Activated naive CD4-positive, alpha-beta T cell treated with anti-CD3 and anti-CD28 coated beads for 36 hours (primary cell): Measurements from ENCODE around the gene MRPS6. TPM values are rescaled to one million over a fixed set of nuclear protein-coding genes. Genes with fewer than 3 reads are reported as not detected.

Source experiments
- CTCF ChIA-PET: fragments of 350-600 bp; sonication (Branson Sonifier 250); formaldehyde crosslinking; loops from one replicate; lab custom pipeline; 2021; ENCODE audit warnings: antibody characterized with exemption; lab: Charles Lee
- DNase-seq: peaks from one replicate; pipeline ENCODE4 v3.0.0-alpha.2; 2020
- H3K27ac Mint-ChIP-seq: one replicate; pipeline ENCODE4 v1.8.0; 2021; ENCODE audit warnings: mild to moderate bottlenecking, mixed read lengths
- H3K27me3 Mint-ChIP-seq: one replicate; pipeline ENCODE4 v1.8.0; 2021; ENCODE audit warnings: low read depth, mixed read lengths
- H3K36me3 Mint-ChIP-seq: one replicate; pipeline ENCODE4 v1.8.0; 2021; ENCODE audit warnings: low read depth, mixed read lengths
- H3K4me1 Mint-ChIP-seq: one replicate; pipeline ENCODE4 v1.8.0; 2021; ENCODE audit warnings: low read depth, mixed read lengths
- H3K4me3 Mint-ChIP-seq: one replicate; pipeline ENCODE4 v1.8.0; 2021; ENCODE audit warnings: mild to moderate bottlenecking, moderate library complexity, mixed read lengths
- H3K9me3 Mint-ChIP-seq: one replicate; pipeline ENCODE4 v1.8.0; 2021; ENCODE audit warnings: mixed read lengths
- intact Hi-C: fragments of 100-400 bp; cut with micrococcal nuclease; formaldehyde crosslinking; loops from one replicate; pipeline ENCODE4 v1.15.1; 2023
- total RNA-seq, 2 experiments: library from RNA; stranded (reverse); gene quantifications; one replicate each; pipeline ENCODE4 v1.2.3, GENCODE V29; 2021

The MRPS6 gene
- total RNA-seq, 2 experiments from 2014 or later: 78.9 to 80.0 TPM

DNA sequence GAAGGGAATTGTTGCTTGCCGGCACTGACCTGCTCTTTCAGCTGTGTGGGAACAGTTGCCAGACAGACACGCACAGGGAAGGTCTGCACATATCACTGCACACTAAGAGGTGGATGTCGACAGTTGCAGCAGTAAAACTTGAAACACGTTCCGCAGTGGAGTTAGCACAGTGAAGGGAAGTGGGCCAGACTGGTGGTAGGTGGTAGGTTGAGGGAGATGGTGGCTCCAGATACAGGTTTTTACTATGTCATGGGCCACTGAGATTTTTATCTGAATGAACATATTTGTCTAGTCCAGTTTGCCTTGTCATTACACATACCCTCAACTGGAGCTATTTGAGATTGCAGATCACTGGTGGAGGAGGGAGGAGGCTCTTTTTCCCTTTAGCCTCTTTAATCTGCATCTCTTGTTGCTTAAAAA lies 13.5 kb downstream of the MRPS6 start:
- Mint-ChIP-seq H3K4me3 (no peak overlapping the region), H3K36me3 (peaks cover 24% of the 10 kb centered on the region), H3K4me1 (peaks cover 50% of the 10 kb centered on the region), H3K27me3 (no peaks in the 10 kb centered on the region), H3K27ac (no peak overlapping the region), H3K9me3 (no peaks in the 10 kb centered on the region)
- intact Hi-C loops: no loop called here
- no peak for DNase-seq
- CTCF ChIA-PET: interaction anchor here (2.1 kb wide), 1 partner anchor 163 kb away, joined by 5 read pairs; no protein-coding TSS in a partner anchor

DNA sequence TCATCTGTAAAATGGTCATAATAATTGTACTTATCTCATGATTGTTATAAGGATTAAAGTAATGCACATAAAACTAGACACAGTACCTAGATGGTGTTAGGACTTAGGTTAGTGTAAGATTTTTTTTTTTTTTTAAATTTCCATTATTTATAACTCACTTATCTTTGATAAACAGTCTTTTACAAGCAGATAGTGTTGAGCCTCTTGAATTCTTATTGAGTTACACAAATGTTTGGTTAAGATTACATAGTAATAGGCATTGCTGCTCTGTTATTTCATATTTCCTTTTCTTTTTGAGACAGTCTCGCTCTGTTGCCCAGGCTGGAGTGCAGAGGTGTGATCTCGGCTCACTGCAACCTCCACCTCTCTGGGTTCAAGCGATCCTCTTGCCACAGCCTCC lies 15.4 kb downstream of the MRPS6 start:
- no peaks in the 10 kb centered on the region for H3K27me3 Mint-ChIP-seq
- no peaks in the 10 kb centered on the region for H3K9me3 Mint-ChIP-seq
- peaks cover 8% of the 10 kb centered on the region for H3K36me3 Mint-ChIP-seq
- no peak overlapping the region for H3K27ac Mint-ChIP-seq
- H3K4me1 Mint-ChIP-seq: peaks cover 44% of the 10 kb centered on the region
- CTCF ChIA-PET: interaction anchor here (2.3 kb wide), 1 partner anchor 165 kb away, joined by 10 read pairs; no protein-coding TSS in a partner anchor
- no peak overlapping the region for H3K4me3 Mint-ChIP-seq
- intact Hi-C loops: loop anchor here (1.0 kb wide), 1 partner anchor 8 kb away; no protein-coding TSS in a partner anchor
- DNase-seq: no peak

DNA sequence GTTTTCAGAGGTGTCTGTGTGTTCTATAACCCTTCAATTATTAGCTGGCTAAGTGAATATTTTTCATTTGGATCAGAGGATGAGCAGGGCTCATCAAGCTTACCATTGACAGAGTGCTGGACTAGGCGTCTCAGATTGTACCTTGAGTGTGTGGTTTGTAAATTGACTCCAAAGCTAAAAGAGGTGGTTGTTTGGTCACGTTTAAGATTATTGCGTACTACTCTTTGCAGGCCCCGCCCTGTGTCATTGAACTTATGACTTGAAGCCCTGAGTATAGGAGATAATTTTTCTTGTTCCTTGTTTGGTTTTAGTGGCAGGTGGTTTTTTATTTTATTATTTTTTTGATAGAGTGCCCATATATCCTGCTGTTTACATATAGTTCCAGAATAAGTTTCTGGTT lies 17.7 kb downstream of the MRPS6 start:
- Mint-ChIP-seq H3K27ac (no peak overlapping the region), H3K36me3 (peaks cover 23% of the 10 kb centered on the region), H3K27me3 (no peaks in the 10 kb centered on the region), H3K4me3 (no peak overlapping the region), H3K4me1 (peaks cover 43% of the 10 kb centered on the region), H3K9me3 (no peaks in the 10 kb centered on the region)
- CTCF ChIA-PET: interaction anchor here (0.7 to 2.4 kb wide), 11 partner anchors 8 to 257 kb away, joined by 3 to 12 read pairs (median 3); no protein-coding TSS in a partner anchor
- no peak for DNase-seq
- intact Hi-C loops: loop anchor here (2.0 to 5.0 kb wide), 2 partner anchors 16 to 36 kb away; no protein-coding TSS in a partner anchor

DNA sequence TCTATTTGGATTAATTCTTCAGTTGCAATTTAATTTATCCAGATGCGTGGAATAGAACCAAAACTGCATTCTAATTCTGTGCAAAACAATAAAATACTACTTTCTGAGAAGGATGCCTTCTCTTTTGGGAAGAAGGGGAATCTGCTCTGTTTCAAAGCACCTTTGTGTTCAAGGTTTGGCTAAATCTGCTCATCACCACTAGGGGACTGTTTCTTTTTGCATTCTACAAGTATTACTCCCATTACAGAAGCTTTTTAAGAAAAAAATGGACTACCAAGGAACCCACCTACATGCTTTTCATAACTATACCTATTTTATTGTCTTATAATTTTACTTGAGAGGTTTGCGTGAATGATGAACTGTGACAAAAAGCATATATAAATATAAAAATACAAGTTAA lies 18.2 kb downstream of the MRPS6 start:
- peaks cover 29% of the 10 kb centered on the region for H3K36me3 Mint-ChIP-seq
- intact Hi-C loops: loop anchor here (1.0 to 5.0 kb wide), 3 partner anchors 12 to 36 kb away; no protein-coding TSS in a partner anchor
- H3K27ac Mint-ChIP-seq: no peak overlapping the region
- H3K9me3 Mint-ChIP-seq: no peaks in the 10 kb centered on the region
- H3K4me3 Mint-ChIP-seq: no peak overlapping the region
- CTCF ChIA-PET: interaction anchor here (1.4 to 2.5 kb wide), 5 partner anchors 8 to 168 kb away, joined by 3 to 18 read pairs (median 6); no protein-coding TSS in a partner anchor
- H3K4me1 Mint-ChIP-seq: peaks cover 44% of the 10 kb centered on the region
- no peak for DNase-seq
- no peaks in the 10 kb centered on the region for H3K27me3 Mint-ChIP-seq

DNA sequence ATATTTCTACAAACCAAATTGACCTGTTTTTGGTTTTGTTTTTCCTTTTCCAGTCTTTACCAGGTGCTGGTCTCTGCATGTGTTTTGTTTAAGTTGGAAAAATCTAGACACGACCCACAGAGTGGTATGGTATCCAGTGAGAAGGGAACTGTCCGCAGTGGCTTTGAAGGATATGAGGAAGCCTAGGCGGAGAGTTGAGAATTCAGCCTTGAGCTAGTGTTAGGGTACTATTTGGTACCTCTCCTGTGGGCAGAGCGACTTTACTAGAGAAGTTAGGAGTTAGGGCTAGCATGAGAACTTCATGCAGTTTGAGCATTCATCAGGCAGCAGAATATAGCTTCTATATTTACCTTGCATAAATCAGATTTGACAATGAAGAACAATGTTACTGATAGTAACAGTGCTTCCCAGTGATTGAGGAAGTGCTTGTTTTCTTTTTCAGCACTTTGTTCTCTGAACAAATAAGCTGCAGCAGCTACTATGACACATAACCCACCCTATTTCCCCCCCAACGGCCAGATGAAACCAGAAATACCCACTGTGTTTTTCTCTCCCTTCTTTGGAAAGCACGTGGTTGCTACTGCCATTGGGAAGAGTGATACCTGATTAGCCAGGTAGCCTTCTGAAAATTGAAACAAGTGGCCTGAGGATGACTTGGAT lies 19.0 kb downstream of the MRPS6 start:
- Mint-ChIP-seq H3K27me3 (no peaks in the 10 kb centered on the region), H3K36me3 (peaks cover 34% of the 10 kb centered on the region), H3K4me1 (peaks cover 52% of the 10 kb centered on the region), H3K4me3 (no peak overlapping the region), H3K27ac (no peak overlapping the region), H3K9me3 (no peaks in the 10 kb centered on the region)
- CTCF ChIA-PET: interaction anchor here (0.5 to 2.5 kb wide), 13 partner anchors 7 to 387 kb away, joined by 3 to 18 read pairs (median 5); no protein-coding TSS in a partner anchor
- peak; percentile 20 for DNase-seq
- intact Hi-C loops: loop anchor here (1.0 to 5.0 kb wide), 2 partner anchors 11 to 35 kb away; no protein-coding TSS in a partner anchor

DNA sequence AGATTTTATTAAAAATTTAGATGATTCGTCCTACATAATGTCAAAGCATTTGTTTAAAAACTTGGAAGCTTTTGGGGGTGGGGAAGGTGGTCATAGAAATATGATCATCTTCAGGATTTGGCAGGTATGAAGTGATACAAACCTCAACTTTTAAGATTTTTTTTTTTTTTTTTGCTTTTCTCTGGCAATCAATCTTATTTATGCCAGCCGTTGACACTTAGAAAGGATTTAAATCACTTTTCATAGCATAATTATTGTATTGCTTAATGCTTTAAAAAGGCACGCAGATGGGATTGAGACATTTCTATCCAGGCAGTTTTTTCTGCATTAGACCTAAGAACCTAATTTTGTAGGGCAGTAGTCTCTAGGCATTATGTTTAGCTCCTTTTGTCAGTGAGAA lies 19.7 kb downstream of the MRPS6 start:
- CTCF ChIA-PET: interaction anchor here (0.7 to 2.5 kb wide), 7 partner anchors 15 to 169 kb away, joined by 3 to 18 read pairs (median 4); no protein-coding TSS in a partner anchor
- no peak for DNase-seq
- H3K9me3 Mint-ChIP-seq: no peaks in the 10 kb centered on the region
- no peak overlapping the region for H3K27ac Mint-ChIP-seq
- no peaks in the 10 kb centered on the region for H3K27me3 Mint-ChIP-seq
- peaks cover 37% of the 10 kb centered on the region for H3K36me3 Mint-ChIP-seq
- intact Hi-C loops: loop anchor here (5.0 kb wide), 1 partner anchor 34 kb away; no protein-coding TSS in a partner anchor
- H3K4me1 Mint-ChIP-seq: peaks cover 54% of the 10 kb centered on the region
- no peak overlapping the region for H3K4me3 Mint-ChIP-seq

DNA sequence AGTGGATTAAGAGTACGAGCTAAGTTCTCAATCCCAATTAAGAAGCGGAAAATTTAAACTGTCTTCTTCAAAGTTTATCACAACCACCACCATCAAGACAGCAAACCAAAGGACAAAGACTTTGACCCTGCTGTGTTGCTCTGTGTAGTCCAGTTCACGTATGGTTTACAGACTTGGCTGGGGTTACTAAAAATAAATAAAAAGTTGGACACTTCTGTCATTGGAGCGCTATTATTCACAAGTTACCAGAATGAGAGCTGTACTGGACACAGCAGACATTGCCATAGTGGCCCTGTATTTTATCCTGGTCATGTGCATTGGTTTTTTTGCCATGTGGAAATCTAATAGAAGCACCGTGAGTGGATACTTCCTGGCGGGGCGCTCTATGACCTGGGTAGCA lies 21.6 kb downstream of the MRPS6 start:
- intact Hi-C loops: loop anchor here (5.0 kb wide), 1 partner anchor 32 kb away; no protein-coding TSS in a partner anchor
- no peak for DNase-seq
- H3K4me1 Mint-ChIP-seq: peaks cover 59% of the 10 kb centered on the region
- no peak overlapping the region for H3K4me3 Mint-ChIP-seq
- H3K27me3 Mint-ChIP-seq: no peaks in the 10 kb centered on the region
- H3K27ac Mint-ChIP-seq: no peak overlapping the region
- CTCF ChIA-PET: interaction anchor here (1.2 to 2.5 kb wide), 2 partner anchors 13 to 171 kb away, joined by 3 to 8 read pairs; no protein-coding TSS in a partner anchor
- no peaks in the 10 kb centered on the region for H3K9me3 Mint-ChIP-seq
- H3K36me3 Mint-ChIP-seq: peaks cover 47% of the 10 kb centered on the region

DNA sequence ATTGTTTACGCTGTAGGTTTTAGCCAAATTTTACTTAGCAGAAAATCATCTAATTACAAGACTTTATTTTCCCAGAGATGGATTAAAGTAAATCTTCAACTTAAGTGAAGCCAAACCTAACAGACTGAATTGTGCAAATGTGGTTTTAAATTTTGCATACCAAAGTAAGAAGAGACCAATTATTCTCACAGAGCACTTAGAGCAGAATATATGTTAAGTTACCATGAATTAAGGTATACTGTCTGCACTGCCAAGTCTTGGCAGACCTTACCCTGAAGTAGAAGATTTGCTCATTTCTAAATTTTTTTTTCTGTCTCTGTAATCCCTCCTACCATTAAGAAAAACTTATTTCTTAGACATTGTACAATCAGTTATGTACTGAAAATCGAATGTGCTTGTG lies 24.1 kb downstream of the MRPS6 start:
- CTCF ChIA-PET: no interaction called here
- Mint-ChIP-seq H3K27me3 (no peaks in the 10 kb centered on the region), H3K4me3 (no peak overlapping the region), H3K4me1 (peaks cover 67% of the 10 kb centered on the region), H3K9me3 (no peaks in the 10 kb centered on the region), H3K27ac (no peak overlapping the region), H3K36me3 (peaks cover 61% of the 10 kb centered on the region)
- no peak for DNase-seq
- intact Hi-C loops: no loop called here

DNA sequence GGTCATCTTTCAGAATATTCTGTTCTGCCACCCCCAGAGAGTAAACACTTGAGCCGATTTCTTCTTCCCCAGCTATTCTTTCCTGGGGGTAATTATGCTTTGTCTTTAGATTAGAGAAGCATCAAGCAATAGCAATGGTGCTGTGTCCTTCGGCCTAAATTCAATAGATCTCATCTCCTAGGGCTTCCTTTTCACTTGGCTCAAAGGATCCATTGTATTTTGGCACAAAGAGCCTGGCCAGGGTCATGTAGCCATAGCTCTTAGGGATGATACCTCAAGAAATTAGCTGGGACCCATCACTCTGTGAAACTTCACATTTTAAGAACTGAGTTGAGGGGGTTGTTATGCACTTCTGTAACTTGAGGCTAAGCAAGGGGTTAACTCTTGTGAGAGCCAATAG lies 27.0 kb downstream of the MRPS6 start:
- Mint-ChIP-seq H3K36me3 (peaks cover 69% of the 10 kb centered on the region), H3K4me3 (no peak overlapping the region), H3K27ac (no peak overlapping the region), H3K9me3 (no peaks in the 10 kb centered on the region), H3K27me3 (no peaks in the 10 kb centered on the region), H3K4me1 (peaks cover 76% of the 10 kb centered on the region)
- DNase-seq: no peak
- CTCF ChIA-PET: interaction anchor here (0.6 to 1.9 kb wide), 5 partner anchors 9 to 153 kb away, joined by 3 to 12 read pairs (median 3); no protein-coding TSS in a partner anchor
- intact Hi-C loops: no loop called here

DNA sequence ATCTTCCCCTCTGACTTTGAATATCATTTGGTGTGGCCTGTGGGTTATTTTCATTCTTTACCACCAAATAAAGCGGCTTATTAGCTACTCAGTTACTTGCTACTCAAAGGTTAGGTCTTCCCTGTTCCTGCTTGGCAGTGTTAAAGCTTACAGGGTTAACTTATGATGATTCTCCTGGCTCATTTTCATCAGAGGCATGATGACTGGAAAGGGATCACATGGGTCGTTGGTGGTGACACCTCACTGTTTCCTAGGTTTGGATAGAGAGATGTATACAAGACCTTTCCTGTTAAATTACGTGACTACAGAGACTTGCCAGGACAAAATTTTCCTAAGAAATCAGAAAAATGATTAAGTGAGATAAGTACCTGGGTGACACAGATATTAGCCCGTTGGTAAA lies 27.4 kb downstream of the MRPS6 start:
- Mint-ChIP-seq H3K9me3 (no peaks in the 10 kb centered on the region), H3K36me3 (peaks cover 69% of the 10 kb centered on the region), H3K4me3 (no peak overlapping the region), H3K27me3 (no peaks in the 10 kb centered on the region), H3K4me1 (peaks cover 81% of the 10 kb centered on the region), H3K27ac (no peak overlapping the region)
- CTCF ChIA-PET: interaction anchor here (0.7 to 1.5 kb wide), 5 partner anchors 8 to 124 kb away, joined by 3 to 4 read pairs (median 3); no protein-coding TSS in a partner anchor
- no peak for DNase-seq
- intact Hi-C loops: no loop called here

DNA sequence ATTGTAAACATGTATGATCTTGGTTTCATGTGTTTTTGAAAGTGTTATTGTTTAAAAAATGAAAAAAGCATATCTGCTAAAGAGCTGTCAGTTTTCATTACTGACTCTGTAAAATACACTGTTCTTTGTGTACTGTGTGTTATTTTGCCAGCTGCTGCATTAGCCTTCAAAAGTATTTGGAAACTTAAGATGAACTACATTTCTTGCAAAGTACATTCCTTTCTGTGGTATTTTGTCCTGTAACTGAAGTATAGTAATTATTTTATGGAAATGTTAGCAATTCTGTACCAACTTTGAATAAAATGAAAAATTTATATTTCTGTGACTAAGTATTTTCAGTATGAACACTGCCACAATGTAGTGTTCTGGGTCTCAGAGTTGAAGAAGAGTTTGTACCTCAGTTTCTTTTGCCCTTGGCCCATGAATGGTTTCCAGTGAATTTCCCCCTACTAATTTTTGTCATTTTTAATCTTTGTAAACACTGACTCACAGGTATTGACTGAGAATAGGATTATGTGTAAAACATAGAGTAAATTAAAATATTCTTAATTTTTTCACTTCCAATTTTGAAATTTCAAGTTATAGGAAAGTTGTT lies 32.7 kb downstream of the MRPS6 start:
- H3K9me3 Mint-ChIP-seq: no peaks in the 10 kb centered on the region
- H3K36me3 Mint-ChIP-seq: peaks cover 52% of the 10 kb centered on the region

DNA sequence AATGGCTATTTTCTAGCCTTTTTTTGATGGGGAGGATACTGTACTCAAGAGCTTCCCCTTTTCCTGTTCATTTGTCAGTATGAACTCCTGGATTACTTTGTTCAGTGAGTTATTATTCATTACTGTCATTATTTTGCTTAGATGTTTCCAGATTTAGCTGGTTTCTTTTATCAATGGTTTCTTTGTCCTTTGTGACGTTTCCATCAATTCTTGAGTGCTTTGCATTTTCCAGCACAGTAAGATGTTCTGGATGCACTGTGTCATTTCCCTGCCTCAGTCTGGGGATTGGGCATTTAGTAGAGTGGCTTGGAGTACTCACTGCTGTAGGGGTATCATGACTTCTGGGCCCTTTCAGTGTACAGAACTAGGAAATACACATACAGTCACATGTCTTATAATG lies 34.2 kb downstream of the MRPS6 start:
- H3K27me3 Mint-ChIP-seq: no peaks in the 10 kb centered on the region
- H3K4me3 Mint-ChIP-seq: no peak overlapping the region
- H3K27ac Mint-ChIP-seq: no peak overlapping the region
- H3K9me3 Mint-ChIP-seq: no peaks in the 10 kb centered on the region
- CTCF ChIA-PET: interaction anchor here (0.7 kb wide), 1 partner anchor 517 kb away, joined by 3 read pairs; no protein-coding TSS in a partner anchor
- no peak for DNase-seq
- intact Hi-C loops: no loop called here
- peaks cover 78% of the 10 kb centered on the region for H3K4me1 Mint-ChIP-seq
- peaks cover 46% of the 10 kb centered on the region for H3K36me3 Mint-ChIP-seq

More for the DNA sequence above, 32.7 kb downstream of the MRPS6 start:
- peaks cover 80% of the 10 kb centered on the region for H3K4me1 Mint-ChIP-seq
- no peak overlapping the region for H3K27ac Mint-ChIP-seq
- intact Hi-C loops: no loop called here
- DNase-seq: no peak
- H3K27me3 Mint-ChIP-seq: no peaks in the 10 kb centered on the region
- CTCF ChIA-PET: no interaction called here
- H3K4me3 Mint-ChIP-seq: no peak overlapping the region
